C4-2B (cell line): Measurements from ENCODE around the gene CETN1.

Experiments
- ZFX ChIP-seq: fragments of 450-650 bp; IDR thresholded peaks from 2 replicates; pipeline ENCODE4 v1.6.1; 2017
- TF ChIP-seq, protein P1 (sequence below): fragments of 450-650 bp; conservative IDR thresholded peaks from 2 replicates; pipeline ENCODE4 v1.5.1; 2017; ENCODE audit warnings: mild to moderate bottlenecking

DNA sequence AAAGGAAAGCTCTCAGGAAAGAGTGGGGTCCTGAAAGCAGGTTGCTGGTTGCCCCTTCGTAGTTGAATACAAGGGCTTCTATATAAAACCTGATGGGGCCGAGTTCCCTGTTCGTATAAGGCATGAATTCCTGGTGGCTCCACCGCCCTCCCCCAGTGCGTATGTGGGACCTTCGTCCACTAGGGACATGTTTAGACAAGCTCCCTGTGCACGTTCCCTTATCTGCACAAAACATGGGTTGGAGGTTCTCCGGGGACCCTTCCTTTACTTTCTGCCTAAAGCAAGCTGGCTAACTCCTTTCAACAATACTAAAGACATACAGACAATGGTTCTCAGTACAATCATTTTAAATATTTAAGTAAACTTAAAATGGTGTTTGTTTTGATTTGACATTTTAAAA is 24.6 kb downstream of the CETN1 start:
- TF ChIP-seq, protein P1, sequence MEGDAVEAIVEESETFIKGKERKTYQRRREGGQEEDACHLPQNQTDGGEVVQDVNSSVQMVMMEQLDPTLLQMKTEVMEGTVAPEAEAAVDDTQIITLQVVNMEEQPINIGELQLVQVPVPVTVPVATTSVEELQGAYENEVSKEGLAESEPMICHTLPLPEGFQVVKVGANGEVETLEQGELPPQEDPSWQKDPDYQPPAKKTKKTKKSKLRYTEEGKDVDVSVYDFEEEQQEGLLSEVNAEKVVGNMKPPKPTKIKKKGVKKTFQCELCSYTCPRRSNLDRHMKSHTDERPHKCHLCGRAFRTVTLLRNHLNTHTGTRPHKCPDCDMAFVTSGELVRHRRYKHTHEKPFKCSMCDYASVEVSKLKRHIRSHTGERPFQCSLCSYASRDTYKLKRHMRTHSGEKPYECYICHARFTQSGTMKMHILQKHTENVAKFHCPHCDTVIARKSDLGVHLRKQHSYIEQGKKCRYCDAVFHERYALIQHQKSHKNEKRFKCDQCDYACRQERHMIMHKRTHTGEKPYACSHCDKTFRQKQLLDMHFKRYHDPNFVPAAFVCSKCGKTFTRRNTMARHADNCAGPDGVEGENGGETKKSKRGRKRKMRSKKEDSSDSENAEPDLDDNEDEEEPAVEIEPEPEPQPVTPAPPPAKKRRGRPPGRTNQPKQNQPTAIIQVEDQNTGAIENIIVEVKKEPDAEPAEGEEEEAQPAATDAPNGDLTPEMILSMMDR: no peak
- no peak for TF ChIP-seq ZFX
